ENCODE measurements around the gene HOXD9. TPM values are rescaled to one million over a fixed set of nuclear protein-coding genes. Genes with fewer than 3 reads are reported as not detected.

Gene HOXD9
- polyA plus RNA-seq, 1 of the 3 experiments (the other 2 are of a cell fraction): 4.8 TPM

DNA sequence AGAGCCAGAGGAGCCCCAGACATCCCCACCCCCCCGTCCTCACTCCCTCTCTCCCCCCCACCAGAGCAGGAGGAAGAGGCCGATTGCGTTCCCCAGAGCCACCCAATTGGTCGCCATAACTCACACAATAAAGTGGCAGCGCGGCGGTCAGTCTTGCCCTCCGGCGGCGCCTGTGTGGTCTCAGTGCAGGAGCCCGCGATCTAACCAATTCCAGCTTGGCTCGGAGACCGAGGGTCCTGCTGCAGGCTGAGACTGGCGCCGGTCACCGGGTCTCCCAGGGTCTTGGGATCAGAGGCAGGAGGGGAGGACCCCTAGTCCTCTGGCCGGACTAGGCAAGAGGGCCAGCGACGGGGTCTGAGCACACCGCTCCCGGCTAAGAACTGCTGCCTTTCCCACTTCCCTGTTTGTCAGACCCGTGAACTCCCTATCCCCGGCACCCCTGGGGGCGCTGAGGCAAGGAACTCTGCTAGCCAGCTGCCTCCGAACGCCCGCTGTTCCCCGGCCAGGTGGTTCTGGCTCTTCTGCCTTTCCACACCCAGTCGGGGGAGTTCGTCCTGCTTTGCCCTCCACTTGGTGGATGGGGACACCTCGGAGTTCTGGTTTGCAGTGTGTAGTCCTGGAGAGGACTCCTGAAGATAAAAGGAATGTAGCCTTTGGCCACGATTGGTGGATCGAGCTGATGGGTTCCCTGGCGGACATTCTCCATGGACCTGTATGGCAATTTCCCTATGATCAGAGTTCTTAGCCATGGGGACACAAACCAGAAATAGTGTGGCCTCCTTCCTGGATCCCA lies 24.0 kb upstream of the HOXD9 start:
- peak; percentile 73 for DNase-seq
- H3K9me2 ChIP-seq: no peaks in the 10 kb centered on the region
- peak overlapping the region in 1 of 2 experiments; percentile 48; a peak in 1 of 4 replicates for H3K4me3 ChIP-seq (ENCODE audit: low read depth in 2 of 2, low read length in 1 of 2)
- H3K36me3 ChIP-seq (replicated peaks in 1 of 2; ENCODE audit: control insufficient read depth in 1 of 2, insufficient read depth in 2 of 2, low read length in 1 of 2): no peaks in the 10 kb centered on the region
- no peaks in the 10 kb centered on the region for H3F3A ChIP-seq (replicated peaks; ENCODE audit: insufficient read depth)
- WGBS (ENCODE audit: low lambda C conversion rate): 6% methylated on average over 20 of the region's 35 CpGs
- no peaks in the 10 kb centered on the region for H3K79me2 ChIP-seq (ENCODE audit: insufficient read depth)
- H3K9ac ChIP-seq: no peak overlapping the region
- peaks cover 97% of the 10 kb centered on the region for H3K27me3 ChIP-seq (ENCODE audit: insufficient read depth)
- H3K4me1 ChIP-seq (ENCODE audit: control insufficient read depth in 1 of 2, insufficient read depth in 2 of 2, low read depth in 1 of 2, low read length in 1 of 2): peaks cover 0 to 19% of the 10 kb centered on the region in 2 experiments; a peak in 3 of 4 replicates
- H3K27ac ChIP-seq (ENCODE audit: low read depth in 2 of 2, low read length in 1 of 2): no peak overlapping the region
- H2AFZ ChIP-seq (ENCODE audit: low read depth): 0 out of 2 replicates have a peak overlapping the region, but pooled peaks have one; percentile 1
- peak overlapping the region; percentile 81; the same call in 1 of the 2 replicates for H3K4me2 ChIP-seq
- no peaks in the 10 kb centered on the region for H3K9me3 ChIP-seq
- CTCF ChIA-PET: interaction anchor here (0.7 to 13.5 kb wide), 34 partner anchors 10 to 1403 kb away, joined by 3 to 264 read pairs (median 4); partner anchors contain the start of genes CHN1, EVX2, HOXD10 and HOXD11
- POLR2A ChIA-PET: no interaction called here
- TF ChIP-seq FOSL2 (IDR thresholded peaks at IDR 0.05; ENCODE audit: borderline replicate concordance, low read depth): no peak
- no peak for TF ChIP-seq NFIC (IDR thresholded peaks at IDR 0.05; ENCODE audit: borderline replicate concordance)
- TF ChIP-seq EZH2phosphoT487 (IDR thresholded peaks at IDR 0.05; ENCODE audit: borderline replicate concordance, low read depth): no peak
- no peak for TF ChIP-seq TEAD4 (IDR thresholded peaks at IDR 0.05; ENCODE audit: borderline replicate concordance, insufficient read depth)
- no peaks in the 10 kb centered on the region for H4K20me1 ChIP-seq (ENCODE audit: insufficient read depth)

DNA sequence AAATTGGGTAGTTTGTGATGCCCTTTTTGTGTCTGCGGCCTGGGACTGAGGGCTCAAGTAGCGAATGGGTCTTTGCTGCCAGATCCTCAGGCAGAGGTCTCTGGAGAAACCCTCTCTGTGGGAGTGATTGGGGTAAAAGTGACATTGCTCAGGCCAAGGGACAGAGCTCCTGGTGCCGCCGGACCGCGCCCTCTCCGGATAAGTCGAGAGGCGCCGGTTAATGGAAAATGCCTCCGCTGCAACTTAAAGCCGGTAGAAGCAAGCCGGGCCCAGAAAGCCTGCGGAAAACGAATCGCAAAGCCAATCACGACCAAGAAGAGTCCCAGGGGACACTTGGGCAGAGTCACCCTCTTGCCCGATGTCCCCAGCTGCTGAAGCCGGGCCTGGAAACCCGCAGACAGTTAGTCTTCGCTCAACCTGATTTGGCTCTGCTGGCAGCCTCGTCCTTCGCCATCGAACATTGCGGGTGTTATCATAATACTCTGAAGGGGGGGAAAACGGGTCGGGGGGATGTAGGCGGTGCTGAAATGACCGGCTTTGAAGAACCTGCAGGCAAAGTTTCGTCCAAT lies 23.3 kb upstream of the HOXD9 start:
- no peak overlapping the region for H2AFZ ChIP-seq (ENCODE audit: low read depth)
- no peaks in the 10 kb centered on the region for H3K36me3 ChIP-seq (replicated peaks in 1 of 2; ENCODE audit: control insufficient read depth in 1 of 2, insufficient read depth in 2 of 2, low read length in 1 of 2)
- H3K79me2 ChIP-seq (ENCODE audit: insufficient read depth): no peaks in the 10 kb centered on the region
- TF ChIP-seq GATA2 (CRISPR knock-in tag; IDR thresholded peaks at IDR 0.05): no peak
- TF ChIP-seq, protein P1, sequence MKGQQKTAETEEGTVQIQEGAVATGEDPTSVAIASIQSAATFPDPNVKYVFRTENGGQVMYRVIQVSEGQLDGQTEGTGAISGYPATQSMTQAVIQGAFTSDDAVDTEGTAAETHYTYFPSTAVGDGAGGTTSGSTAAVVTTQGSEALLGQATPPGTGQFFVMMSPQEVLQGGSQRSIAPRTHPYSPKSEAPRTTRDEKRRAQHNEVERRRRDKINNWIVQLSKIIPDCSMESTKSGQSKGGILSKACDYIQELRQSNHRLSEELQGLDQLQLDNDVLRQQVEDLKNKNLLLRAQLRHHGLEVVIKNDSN (IDR thresholded peaks at IDR 0.05; ENCODE audit: borderline replicate concordance, low read depth): no peak
- TF ChIP-seq FOXJ3 (CRISPR knock-in tag; IDR thresholded peaks at IDR 0.05): no peak
- no peak for TF ChIP-seq YY1 (IDR thresholded peaks at IDR 0.05; ENCODE audit: low read depth)
- TF ChIP-seq RFX5 (IDR thresholded peaks at IDR 0.05; ENCODE audit: low read length): no peak
- TF ChIP-seq, protein P2, sequence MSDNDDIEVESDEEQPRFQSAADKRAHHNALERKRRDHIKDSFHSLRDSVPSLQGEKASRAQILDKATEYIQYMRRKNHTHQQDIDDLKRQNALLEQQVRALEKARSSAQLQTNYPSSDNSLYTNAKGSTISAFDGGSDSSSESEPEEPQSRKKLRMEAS (IDR thresholded peaks at IDR 0.05; ENCODE audit: low read depth): no peak
- no peak overlapping the region for H3K27ac ChIP-seq (ENCODE audit: low read depth in 2 of 2, low read length in 1 of 2)
- peaks cover 0 to 20% of the 10 kb centered on the region in 2 experiments; a peak in 3 of 4 replicates for H3K4me1 ChIP-seq (ENCODE audit: control insufficient read depth in 1 of 2, insufficient read depth in 2 of 2, low read depth in 1 of 2, low read length in 1 of 2)
- H3K9me2 ChIP-seq: no peaks in the 10 kb centered on the region
- ChIA-PET CTCF (interaction anchor here (1.0 to 13.5 kb wide), 10 partner anchors 10 to 1399 kb away, joined by 3 to 264 read pairs (median 52); partner anchors contain the start of genes EVX2, HOXD10 and HOXD11), POLR2A (no interaction called here)
- H3F3A ChIP-seq (replicated peaks; ENCODE audit: insufficient read depth): peaks cover 3% of the 10 kb centered on the region
- no peak overlapping the region for H3K4me3 ChIP-seq (ENCODE audit: low read depth in 2 of 2, low read length in 1 of 2)
- no peak for DNase-seq
- H3K27me3 ChIP-seq (ENCODE audit: insufficient read depth): peaks cover 97% of the 10 kb centered on the region
- no peaks in the 10 kb centered on the region for H4K20me1 ChIP-seq (ENCODE audit: insufficient read depth)
- WGBS (ENCODE audit: low lambda C conversion rate): 51% methylated on average over 22 of the region's 30 CpGs
- no peak overlapping the region for H3K9ac ChIP-seq
- no peak overlapping the region for H3K4me2 ChIP-seq
- no peaks in the 10 kb centered on the region for H3K9me3 ChIP-seq
